Measurements from ENCODE around the gene FAM118A. TPM values are rescaled to one million over a fixed set of nuclear protein-coding genes. Genes with fewer than 3 reads are reported as not detected.

FAM118A gene
- total and polyA plus RNA-seq, 2 of the 8 experiments (the other 6 are each of a cell fraction or from before 2014, with no cell fraction given), result 8.5 to 18.6 TPM

DNA sequence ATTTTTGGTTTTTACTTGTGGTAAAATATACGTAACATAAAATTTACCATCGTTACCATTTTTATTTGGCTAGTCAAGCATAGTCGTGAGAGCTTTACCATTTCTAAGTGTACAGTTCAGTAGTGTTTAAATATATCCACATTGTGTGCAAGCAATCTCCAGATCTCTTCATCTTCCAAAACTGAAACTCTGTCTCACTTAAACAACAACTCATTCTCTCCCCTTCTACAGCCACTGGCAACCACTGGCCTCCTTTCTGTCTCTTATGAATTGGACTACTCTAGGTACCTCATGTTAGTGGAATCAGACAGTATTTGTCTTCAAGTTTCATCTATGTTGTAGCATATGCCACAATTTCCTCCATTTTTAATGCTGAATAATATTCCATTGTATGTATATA, 66.3 kb downstream of the FAM118A start:
- no peak overlapping the region for H3K27ac ChIP-seq (ENCODE audit: low read depth, low read length)
- no peak overlapping the region for H3K4ac ChIP-seq (replicated peaks; ENCODE audit: insufficient read length, low read depth, low read length)
- no peaks in the 10 kb centered on the region for H3K79me2 ChIP-seq (ENCODE audit: control insufficient read depth in 1 of 2, insufficient read depth in 2 of 2, low read length in 2 of 2)
- no peak overlapping the region for H4K91ac ChIP-seq (replicated peaks; ENCODE audit: insufficient read length, low read length)
- no peak overlapping the region for H2BK12ac ChIP-seq (ENCODE audit: low read depth, low read length)
- no peak overlapping the region for H3K56ac ChIP-seq (replicated peaks; ENCODE audit: insufficient read length, low read depth, low read length)
- no peak overlapping the region for H4K8ac ChIP-seq (ENCODE audit: extremely low read depth, insufficient read depth, low read length)
- no peak overlapping the region for H3K14ac ChIP-seq (ENCODE audit: insufficient read length)
- H3K23me2 ChIP-seq (ENCODE audit: low read depth, low read length), result no peaks in the 10 kb centered on the region
- ChIA-PET POLR2A (ENCODE audit: partially characterized antibody) (no interaction called here), CTCF (ENCODE audit: partially characterized antibody) (no interaction called here)
- no peak for FAIRE-seq
- no peak overlapping the region for H2AFZ ChIP-seq (ENCODE audit: low read length)
- no peak overlapping the region for H4K5ac ChIP-seq (ENCODE audit: insufficient read length, low read depth, low read length)
- H4K20me1 ChIP-seq (replicated peaks in 1 of 2; ENCODE audit: control insufficient read depth in 1 of 2, insufficient read depth in 2 of 2, low read length in 2 of 2), result no peaks in the 10 kb centered on the region
- no peak for DNase-seq (ENCODE audit: low read depth in 1 of 2, low spot score in 2 of 2)
- H3K9me3 ChIP-seq (ENCODE audit: insufficient read depth in 2 of 2, low read depth in 1 of 2, low read length in 1 of 2), result peaks cover 0 to 3% of the 10 kb centered on the region in 2 experiments; a peak in 1 of 4 replicates
- no peak for TF ChIP-seq TCF12 (IDR thresholded peaks at IDR 0.05; ENCODE audit: low read depth, low read length)
- no peak overlapping the region for H2BK20ac ChIP-seq (ENCODE audit: low read length)
- no peaks in the 10 kb centered on the region for H3K36me3 ChIP-seq (ENCODE audit: control insufficient read depth in 2 of 4, insufficient read depth in 4 of 4, low read length in 3 of 4)
- no peak overlapping the region for H3K9ac ChIP-seq (replicated peaks in 1 of 4; ENCODE audit: extremely low read depth in 1 of 4, low read depth in 3 of 4, low read length in 3 of 4)
- H3K23ac ChIP-seq (ENCODE audit: insufficient read length), result no peak overlapping the region
- no peaks in the 10 kb centered on the region for H3K4me1 ChIP-seq (replicated peaks in 1 of 4; ENCODE audit: control insufficient read depth in 3 of 4, insufficient read depth in 4 of 4, low read length in 3 of 4)
- H3K4me3 ChIP-seq (ENCODE audit: extremely low read depth in 1 of 4, insufficient read depth in 2 of 4, low read depth in 3 of 4, low read length in 4 of 4), result no peak overlapping the region
- H3K4me2 ChIP-seq (ENCODE audit: insufficient read depth in 1 of 2, low read depth in 2 of 2, low read length in 2 of 2), result no peak overlapping the region
- H3K27me3 ChIP-seq (replicated peaks in 1 of 4; ENCODE audit: control insufficient read depth in 3 of 4, extremely low read depth in 1 of 4, insufficient read depth in 3 of 4, low read length in 3 of 4), result no peaks in the 10 kb centered on the region
- H2BK15ac ChIP-seq (ENCODE audit: low read length), result no peak overlapping the region
- H3K79me1 ChIP-seq (ENCODE audit: low read depth, low read length), result no peaks in the 10 kb centered on the region
- WGBS, 2 experiments (ENCODE audit: extremely low coverage in 1 of 2, insufficient coverage in 1 of 2, insufficient read length in 1 of 2, insufficient replicate concordance in 2 of 2, low coverage in 1 of 2, low lambda C conversion rate in 2 of 2, missing lambda C conversion rate in 1 of 2), result 86% methylated on average over 3 of the region's 3 CpGs; no CpG with 5 or more reads in 1 of the 2 experiments
- H3K18ac ChIP-seq (ENCODE audit: extremely low read depth, low read length), result no peak overlapping the region
- H2AK5ac ChIP-seq (ENCODE audit: low read depth, low read length), result no peak overlapping the region
- H2BK5ac ChIP-seq (ENCODE audit: low read depth, low read length), result no peak overlapping the region
- no peak overlapping the region for H2BK120ac ChIP-seq (replicated peaks; ENCODE audit: low read depth, low read length)
